HG03045 (cell line): Measurements from ENCODE around the gene ADAM8.

Experiments used
- ATAC-seq: cut with Tn5 transposase; IDR thresholded peaks from one replicate; pipeline ENCODE4 v1.9.1; 2021; ENCODE audit warnings: mild to moderate bottlenecking, moderate library complexity; ENCODE audit not compliant: unreplicated experiment

Gene ADAM8

GRCh38 chr10:133251388-133252222 is 25.1 kb downstream of the ADAM8 start:
- no peak for ATAC-seq

DNA sequence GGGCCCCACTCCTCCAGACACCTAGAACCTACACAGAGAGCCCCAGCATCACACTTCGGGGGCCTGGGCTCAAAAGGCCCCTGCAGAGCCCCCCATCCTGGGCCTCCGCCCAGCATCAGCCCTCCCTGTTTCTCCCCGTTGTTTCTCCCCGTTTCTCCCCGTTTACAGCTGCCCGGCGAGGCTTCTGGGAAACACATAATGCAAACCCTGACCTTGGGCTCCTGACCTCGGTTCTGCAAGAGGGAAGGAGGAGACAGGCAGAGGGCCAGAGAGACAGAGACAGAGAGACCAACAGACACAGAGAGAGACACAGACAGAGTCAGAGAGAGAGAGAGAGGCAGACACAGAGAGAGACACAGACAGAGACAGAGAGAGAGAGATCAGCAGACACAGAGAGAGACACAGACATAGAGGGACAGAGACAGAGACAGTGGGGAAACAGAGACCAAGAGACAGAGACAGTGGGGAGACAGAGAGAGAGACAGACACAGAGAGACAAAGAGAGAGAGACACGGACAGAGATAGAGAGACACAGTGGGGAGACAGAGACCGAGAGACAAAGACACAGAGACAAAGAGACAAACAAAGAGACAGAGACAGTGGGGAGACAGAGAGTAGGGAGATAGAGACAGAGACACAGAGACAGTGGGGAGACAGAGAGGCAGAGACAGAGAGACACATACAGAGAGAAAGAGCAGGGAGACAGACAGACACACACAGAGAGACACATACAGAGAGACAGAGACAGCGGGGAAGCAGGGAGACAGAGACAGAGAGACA is 26.5 kb downstream of the ADAM8 start:
- ATAC-seq: no peak

GRCh38 chr10:133249094-133249780 is 27.4 kb downstream of the ADAM8 start:
- no peak for ATAC-seq

DNA sequence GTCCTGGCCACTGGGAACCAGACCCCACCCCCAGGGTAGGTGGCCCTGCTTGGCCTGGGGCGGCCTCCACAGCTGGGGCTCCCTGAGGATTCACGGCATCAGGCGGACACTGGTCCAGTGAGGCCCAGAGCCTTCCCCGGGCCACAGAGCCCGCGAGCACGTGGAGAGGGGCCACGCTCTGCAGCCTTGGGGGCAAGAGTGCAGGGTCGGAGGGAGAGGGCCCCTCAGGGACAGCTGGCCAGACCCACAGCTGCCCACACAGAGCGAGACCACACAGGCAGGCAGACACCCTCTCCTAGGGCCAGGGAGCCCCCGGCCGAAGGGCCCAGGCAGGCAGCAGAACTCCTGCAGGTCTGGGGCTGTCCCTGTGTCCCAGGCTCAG is 28.3 kb downstream of the ADAM8 start:
- ATAC-seq: no peak

DNA sequence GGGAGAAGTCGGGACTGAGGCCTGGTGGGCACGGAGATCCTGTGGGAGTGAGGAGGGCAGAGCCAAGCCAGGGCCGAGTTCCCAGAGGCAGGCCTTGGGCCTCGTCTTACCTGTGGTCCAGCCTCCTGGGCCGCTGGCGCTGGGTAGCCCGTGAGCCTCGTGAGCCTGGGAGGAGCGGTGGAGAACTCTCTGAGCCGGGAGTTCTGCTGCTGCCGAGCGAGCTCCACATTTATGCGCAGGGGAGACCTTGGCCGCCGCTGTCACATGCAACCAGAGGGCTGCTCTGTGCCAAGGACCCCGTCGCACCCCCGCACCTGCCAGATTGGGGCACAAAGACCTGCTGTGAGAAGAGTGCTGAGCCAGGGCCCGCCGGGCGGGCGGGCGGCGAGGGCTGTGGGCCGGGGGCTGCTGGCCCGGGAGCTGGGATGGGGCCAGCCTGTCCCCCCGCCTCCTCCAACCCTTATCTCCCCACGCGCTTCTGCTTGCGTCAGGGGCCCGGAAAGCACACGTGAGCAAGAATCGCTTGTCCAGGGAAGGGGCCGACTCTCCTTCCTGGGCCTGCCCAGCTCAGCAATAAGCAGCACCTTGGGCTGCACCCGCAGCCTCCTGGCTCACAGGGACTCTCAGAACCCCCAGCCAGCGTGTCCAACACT is 28.9 kb downstream of the ADAM8 start:
- no peak for ATAC-seq

- ATAC-seq: no peak
Observed at GRCh38 chr10:133246236-133246626, 30.4 kb downstream of the ADAM8 start.

DNA sequence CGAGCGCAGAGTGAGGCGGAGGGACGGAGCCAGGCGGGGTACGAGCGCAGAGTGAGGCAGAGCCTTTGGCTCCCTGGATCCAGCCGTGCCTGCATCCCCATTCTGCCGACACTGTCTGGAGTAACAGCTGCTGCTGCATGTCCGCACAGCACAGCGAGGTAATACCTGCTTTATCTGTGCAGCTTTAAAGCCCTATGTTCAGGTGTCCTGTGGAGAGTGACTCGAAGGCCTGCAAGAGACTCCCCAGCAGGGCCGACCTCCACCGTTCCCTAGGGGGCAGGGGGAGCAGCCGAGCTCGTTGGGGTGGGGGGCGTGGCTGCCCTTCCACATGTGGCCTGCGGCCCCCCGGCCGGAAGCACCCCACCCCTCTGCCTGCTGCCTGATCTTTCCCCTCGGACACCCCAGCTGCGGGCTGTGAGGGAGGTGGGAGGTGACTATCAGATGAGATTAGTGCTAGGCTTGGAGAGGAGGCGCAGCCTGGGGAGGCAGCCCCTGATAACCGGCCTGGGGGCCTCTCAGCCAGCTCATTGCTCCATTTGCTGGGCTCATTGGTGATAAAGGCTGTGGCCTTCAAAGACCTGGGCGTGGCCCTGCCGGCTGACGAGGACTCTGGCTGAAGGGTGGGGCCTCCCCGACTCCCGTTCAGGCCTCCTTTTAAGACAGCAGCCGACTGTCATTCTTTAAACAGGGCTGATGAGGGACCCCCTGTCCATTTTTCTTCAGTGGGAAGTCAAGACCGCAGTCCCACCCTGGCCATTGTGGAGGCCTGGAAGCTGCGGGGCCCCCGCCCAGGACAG is 31.0 kb downstream of the ADAM8 start:
- no peak for ATAC-seq

DNA sequence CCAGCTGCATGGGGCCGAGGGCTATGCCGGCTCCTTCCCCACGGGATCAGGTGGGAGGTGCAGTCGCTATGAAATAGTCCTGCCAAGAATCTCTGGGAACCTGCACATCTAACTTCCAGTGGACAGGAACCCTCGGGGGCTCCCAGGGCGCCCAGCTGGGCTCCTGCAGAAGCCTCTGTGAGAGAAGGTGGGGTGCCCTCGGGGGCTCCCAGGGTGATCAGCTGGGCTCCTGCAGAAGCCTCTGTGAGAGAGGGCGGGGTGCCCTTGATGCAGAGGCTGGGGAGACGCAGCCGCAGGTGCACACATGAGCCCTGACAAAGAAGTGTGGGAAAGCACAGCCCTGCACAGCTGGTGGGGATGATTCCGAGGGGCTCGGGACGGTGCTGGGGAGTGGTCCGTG is 33.1 kb downstream of the ADAM8 start:
- ATAC-seq: no peak

DNA sequence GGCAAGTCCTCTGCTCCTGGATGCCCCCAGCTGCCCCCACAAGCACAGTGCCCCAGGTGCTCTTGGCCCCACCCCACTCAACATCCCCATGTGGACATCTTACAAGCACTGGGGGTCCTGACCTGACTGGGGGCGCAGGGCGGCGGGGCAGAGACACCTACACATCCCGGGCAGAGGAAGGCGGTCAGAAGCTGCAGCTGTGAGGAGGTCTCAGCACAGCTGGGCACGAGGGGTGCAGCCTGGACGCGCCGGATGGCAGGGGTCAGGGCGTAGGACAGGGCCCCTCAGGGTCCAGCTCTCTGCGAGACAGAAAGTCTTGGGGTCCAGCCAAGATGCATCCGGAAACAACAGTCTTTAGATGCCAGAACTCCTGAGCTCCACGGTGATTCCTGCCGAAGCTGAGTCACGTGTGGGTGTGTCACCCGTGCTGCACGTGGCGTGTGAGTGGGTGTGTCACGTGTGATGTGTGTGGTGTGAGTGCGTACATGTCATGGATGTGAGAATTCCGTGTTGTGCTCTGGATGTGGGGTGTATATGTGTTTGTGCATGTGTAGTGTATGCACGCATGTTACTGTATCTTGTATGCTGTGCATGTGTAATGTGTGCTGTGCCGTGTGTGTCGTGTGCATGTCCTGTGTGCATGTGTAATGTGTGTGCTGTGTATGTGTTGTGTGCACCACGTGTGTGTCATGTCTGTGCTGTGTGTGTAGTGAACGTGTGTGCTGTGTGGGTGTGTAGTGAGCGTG is 33.9 kb downstream of the ADAM8 start:
- ATAC-seq: no peak

- ATAC-seq: no peak
Observed at GRCh38 chr10:133241501-133242205, 35.0 kb downstream of the ADAM8 start.

- no peak for ATAC-seq
Observed at GRCh38 chr10:133239990-133240389, 36.7 kb downstream of the ADAM8 start.

DNA sequence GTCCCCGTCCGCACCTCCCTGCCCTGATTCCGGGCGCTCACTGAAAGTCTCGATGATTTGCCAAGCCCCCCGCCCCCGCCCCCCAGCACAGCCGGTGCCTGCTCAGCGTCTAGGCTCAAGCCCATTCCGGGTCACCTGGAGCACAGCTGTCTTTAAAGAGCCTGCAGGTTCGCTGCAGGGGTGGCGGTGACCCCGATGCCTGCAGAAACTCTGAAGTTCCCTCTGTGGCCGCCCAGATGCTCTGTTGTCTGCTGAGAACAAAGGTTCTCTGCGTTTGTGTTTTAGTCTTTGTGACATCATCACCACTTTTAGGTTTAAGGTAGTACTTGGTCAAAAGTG is 38.2 kb downstream of the ADAM8 start:
- ATAC-seq: no peak

- ATAC-seq: no peak
Observed at GRCh38 chr10:133237588-133238465, 38.8 kb downstream of the ADAM8 start, which contains the start of gene VENTX. TSS of gene VENTX (plus strand) at chr10:133237855. CDS start at chr10:133237915, 60 bp downstream.

GRCh38 chr10:133237241-133237587 is 39.5 kb downstream of the ADAM8 start:
- no peak for ATAC-seq

- no peak for ATAC-seq
Observed at GRCh38 chr10:133236401-133237240, 40.0 kb downstream of the ADAM8 start.

DNA sequence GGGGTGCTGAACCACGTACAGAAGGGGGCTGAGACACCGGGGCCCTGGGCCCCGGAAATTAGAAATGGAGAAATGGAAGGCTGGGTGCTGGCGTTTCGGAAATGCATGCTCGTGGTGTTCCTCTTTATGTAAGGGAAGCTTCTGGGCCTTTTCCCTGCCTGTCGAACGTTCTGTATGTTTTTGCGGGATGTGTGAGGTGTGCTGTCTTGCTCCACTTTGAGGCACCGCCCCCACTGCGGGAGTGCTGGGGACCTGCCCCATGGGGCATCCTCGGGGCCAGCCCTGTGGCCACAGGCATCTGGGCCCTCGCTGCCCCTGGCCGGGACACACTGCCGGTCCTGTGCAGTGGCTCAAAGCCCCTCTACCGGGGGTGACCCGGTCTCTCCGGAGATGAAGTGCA is 40.7 kb downstream of the ADAM8 start:
- ATAC-seq: no peak

DNA sequence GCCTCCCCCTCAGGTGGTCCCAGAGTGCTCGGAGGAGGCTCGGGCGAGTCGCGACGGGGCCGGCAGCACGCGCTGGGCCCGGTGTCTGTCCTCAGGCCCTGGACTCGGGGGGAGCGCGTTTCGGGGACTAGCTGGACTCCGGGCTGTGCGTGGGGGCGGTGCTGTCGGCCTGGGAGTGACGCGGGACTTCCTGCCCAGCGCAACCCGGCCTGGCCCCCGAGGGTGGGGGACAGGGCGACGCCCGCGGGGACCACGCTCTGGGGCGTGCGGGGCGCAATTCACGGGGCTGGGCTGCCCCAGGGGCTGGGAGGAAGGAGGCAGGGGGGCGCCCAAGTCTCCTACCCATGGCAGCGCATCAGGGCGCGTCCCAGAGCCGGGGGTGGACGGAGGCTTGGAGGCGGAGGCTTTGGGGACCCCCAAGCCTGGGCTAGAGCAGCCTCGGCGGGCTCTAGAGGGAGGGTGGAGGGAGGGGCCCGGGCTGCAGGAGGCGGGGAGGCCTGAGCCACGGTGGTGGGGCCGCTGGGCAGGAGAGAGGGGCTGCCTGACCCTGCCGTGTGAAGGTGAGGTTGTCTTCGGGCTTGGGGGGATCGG is 41.3 kb downstream of the ADAM8 start:
- no peak for ATAC-seq
